Thyroid gland (tissue), 4 donors: ENCODE data around the gene CYP3A4.

Experiments
- POLR2A ChIP-seq, 2 donors: fragments of 450-650 bp; IDR thresholded peaks; one replicate each; pipeline ENCODE4 v1.6.1; 2017; ENCODE audit warnings: antibody characterized with exemption in 2 of 2, mild to moderate bottlenecking in 2 of 2, moderate library complexity in 1 of 2
- TF ChIP-seq, protein P1 (sequence below), 6 experiments: fragments of 200-600 bp in 3 of 6; fragments of 450-650 bp in 3 of 6; sonication (generic) in 3 of 6; IDR thresholded peaks; one replicate each; pipeline ENCODE4 v1.5.1; 2016 to 2019; ENCODE audit warnings: antibody characterized with exemption in 6 of 6, mild to moderate bottlenecking in 2 of 6, inconsistent platforms in 1 of 6, moderate library complexity in 1 of 6

DNA sequence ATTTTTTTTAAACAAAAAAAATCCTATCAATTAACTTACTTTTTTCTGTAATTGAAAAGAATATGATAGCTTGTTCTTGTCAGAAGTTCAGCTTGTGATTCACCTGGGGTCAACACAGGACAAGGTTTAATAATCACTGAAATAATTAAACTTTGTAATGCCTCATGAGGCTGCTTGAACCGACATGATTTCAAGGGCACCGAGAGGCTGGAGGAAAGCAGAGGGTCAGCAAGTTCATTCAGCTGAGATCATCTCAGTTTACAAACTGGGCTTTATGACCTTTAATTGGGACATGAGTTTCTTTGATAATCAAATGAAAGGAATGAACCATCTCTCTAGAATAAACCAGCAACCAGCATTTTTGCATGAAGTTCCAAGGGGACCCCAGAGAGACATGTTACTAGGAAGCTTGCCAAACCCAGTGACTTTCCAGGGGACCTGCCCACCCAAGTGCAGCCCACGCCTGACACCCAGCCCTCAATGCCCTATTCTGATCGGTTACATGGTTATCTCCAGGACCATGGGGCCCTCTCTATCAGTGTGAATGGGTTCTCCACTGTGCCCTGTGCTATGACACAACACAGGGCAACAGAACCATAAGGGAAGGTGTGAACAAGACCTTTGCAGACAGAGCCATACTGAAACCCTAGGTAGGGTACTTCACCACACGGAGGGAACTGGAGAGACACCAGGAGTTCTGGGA, 7.8 kb upstream of the CYP3A4 start:
- TF ChIP-seq, protein P1, sequence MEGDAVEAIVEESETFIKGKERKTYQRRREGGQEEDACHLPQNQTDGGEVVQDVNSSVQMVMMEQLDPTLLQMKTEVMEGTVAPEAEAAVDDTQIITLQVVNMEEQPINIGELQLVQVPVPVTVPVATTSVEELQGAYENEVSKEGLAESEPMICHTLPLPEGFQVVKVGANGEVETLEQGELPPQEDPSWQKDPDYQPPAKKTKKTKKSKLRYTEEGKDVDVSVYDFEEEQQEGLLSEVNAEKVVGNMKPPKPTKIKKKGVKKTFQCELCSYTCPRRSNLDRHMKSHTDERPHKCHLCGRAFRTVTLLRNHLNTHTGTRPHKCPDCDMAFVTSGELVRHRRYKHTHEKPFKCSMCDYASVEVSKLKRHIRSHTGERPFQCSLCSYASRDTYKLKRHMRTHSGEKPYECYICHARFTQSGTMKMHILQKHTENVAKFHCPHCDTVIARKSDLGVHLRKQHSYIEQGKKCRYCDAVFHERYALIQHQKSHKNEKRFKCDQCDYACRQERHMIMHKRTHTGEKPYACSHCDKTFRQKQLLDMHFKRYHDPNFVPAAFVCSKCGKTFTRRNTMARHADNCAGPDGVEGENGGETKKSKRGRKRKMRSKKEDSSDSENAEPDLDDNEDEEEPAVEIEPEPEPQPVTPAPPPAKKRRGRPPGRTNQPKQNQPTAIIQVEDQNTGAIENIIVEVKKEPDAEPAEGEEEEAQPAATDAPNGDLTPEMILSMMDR (IDR thresholded peaks at IDR 0.05), result no peak
- no peak for TF ChIP-seq POLR2A (IDR thresholded peaks at IDR 0.05)
